Smooth muscle cell of the brain vasculature (primary cell): ENCODE measurements around the gene CD40LG.

Experiments
- DNase-seq: peaks from one replicate; pipeline ENCODE4 v3.0.0-alpha.2; 2012; ENCODE audit warnings: low read depth, low spot score

Gene CD40LG

DNA sequence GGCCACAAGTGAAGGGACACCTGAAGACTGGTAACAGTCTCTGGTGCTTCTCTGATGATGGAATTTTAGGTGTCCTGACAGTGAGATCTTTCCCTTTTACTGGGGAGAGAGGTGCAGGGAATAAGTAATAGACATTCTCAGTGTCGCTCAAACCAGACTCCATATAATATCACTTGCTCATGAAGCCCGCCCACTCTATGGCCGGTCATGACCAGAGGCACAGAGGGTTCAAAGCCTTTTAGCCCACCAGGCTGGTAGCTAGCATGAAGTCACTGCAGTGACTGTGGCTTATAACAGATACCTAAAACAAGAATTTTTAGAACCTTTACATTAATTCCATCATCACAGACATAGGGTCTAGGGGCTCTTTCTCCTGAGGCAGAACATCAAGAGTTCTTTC lies 2.9 kb downstream of the CD40LG start:
- DNase-seq = no peak

GRCh38 chrX:136652822-136653723 lies 5.1 kb downstream of the CD40LG start:
- DNase-seq = no peak

- DNase-seq = no peak
Measured at GRCh38 chrX:136656361-136656964, 8.5 kb downstream of the CD40LG start.

DNA sequence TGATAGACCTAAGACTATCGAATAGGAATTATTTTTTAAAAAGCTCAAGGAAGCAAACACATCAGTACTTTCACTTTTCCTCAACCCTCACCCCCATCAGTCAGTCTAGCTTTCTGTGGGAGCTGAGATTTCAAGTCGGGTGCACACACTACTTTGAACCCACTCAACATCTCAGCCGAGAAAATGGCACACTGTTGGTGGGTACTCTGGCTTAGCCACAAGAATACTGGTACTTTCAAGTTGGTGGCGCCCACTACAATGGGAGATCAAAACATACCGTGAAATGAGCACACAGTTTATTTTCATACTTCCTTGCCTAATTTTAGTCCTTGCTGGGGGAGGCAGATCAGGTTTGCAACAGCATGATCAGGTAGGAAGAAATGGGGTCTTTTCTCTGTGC lies 10.2 kb downstream of the CD40LG start:
- DNase-seq = no peak

GRCh38 chrX:136659174-136659573 lies 11.2 kb downstream of the CD40LG start:
- no peak for DNase-seq

- DNase-seq = no peak
Measured at GRCh38 chrX:136660896-136661295, 12.9 kb downstream of the CD40LG start.

DNA sequence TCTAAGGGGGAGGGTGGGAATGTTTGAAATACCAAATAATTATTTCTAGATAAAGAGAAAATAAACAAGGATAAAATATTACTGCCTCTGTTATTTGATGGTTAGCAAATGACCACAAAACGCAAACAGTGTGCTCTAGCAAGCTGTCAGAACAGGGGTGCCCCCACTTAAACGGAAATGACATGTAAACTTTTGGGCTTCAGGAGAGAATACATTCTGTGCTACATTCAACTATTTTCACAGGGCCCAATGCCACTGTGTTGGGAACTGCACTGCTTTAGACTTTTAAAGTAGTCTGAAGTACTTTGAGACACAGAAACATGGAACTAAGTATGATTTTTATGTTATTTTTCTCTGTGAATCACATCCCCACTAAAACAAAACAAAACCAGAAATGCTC lies 14.1 kb downstream of the CD40LG start:
- DNase-seq = no peak

DNA sequence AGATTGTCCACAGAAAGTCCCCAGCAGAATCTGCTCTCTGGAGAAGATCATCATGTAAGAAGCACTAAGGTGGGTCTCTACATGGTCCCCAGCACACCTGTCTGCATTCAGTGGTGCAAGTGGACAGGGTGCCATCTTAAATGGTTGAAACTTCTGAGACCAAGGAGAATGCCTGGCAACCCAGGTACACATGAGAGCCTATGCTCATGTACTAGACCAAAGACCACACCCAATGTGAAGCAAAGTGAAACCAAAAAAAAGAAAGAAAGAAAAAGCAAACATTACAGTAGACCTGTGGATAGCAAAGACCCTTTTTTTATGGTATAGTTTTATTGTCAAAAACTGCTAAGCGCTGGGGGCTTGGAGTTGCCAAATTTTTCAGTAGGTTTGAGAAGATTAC lies 15.0 kb downstream of the CD40LG start:
- DNase-seq = no peak

- DNase-seq = no peak
Measured at GRCh38 chrX:136665258-136665900, 17.4 kb downstream of the CD40LG start.

- no peak for DNase-seq
Measured at GRCh38 chrX:136666088-136666487, 18.1 kb downstream of the CD40LG start.

GRCh38 chrX:136667446-136668168 lies 19.6 kb downstream of the CD40LG start:
- DNase-seq = no peak

DNA sequence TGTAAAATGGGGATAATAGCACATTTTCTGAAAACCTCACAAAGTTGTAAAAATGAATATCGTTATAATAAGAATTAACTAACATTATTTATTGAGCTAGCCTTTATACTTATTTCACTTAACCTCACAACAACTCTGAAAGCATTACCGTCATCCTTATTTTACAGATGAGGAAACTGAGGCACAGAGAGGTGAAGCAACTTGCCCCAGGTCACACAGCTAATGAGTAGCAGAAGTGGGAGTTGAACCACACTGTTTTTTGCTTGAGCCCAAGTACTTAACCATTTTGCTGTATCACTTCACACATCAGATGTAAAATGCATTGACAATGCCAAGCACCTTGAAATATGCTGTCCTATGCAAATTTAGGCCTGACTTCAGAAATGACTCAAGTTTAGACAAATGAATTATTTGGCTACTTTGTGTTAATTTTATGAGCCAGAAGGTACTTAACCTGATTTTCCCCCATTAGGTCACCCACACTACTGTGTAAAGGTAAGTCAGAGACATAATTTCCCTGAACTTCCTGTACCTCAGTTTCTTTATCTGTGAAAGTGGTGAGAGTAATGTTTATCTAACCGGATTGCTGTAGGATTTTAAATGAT lies 23.1 kb downstream of the CD40LG start:
- no peak for DNase-seq

DNA sequence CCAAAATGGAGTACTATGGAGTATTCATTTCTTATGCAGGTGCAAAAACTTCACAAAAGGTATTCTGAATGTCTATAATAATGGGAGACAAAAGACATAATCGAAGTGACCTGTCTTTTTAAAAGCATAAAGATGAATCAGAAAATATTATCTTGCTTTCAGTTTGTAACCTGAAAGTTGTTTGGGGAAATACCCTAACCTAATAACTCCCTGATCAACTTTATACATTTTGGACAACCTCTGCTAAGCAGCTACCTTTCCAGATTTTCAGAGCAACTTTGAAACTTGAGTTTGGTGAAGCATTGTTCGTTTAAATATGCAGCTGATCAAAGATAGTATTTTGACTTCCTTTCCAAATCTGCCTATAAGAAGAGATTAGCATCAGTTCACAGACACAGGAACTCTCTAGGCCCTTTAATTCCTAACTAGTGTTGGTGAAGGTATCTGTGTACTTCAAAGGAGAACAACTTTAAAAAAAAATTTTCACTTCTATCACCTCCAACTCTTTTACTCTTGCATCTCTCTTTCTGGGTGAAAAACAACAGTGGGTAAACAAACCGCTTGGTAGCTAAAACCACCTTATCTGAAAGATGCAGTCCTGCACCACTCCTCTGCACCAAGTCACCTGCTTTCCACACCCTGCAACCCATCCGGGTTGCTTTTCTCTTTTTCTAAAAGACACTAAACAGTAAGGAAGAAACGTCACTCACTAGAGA lies 26.5 kb downstream of the CD40LG start:
- no peak for DNase-seq

GRCh38 chrX:136679531-136679930 lies 31.6 kb downstream of the CD40LG start:
- DNase-seq = no peak

GRCh38 chrX:136684120-136684519 lies 36.2 kb downstream of the CD40LG start:
- no peak for DNase-seq

DNA sequence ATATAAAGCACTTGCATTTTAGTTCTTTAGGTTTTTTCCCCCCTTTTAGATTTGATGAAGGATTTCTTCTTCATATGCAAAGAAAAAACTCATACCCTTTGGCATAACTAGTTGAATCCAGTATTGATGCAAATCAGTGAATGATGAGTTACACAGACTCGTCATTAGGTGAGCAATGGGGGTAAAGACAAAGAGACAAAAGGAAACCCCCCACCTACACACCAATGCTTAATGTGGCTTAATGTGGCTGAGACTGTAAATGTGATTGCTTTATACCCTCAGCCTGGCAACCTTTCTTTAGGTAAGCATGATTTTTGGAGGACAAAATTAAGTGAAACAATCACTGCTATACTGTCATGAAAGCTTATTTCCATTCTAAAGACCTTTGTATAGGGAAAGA lies 39.5 kb downstream of the CD40LG start:
- no peak for DNase-seq

DNA sequence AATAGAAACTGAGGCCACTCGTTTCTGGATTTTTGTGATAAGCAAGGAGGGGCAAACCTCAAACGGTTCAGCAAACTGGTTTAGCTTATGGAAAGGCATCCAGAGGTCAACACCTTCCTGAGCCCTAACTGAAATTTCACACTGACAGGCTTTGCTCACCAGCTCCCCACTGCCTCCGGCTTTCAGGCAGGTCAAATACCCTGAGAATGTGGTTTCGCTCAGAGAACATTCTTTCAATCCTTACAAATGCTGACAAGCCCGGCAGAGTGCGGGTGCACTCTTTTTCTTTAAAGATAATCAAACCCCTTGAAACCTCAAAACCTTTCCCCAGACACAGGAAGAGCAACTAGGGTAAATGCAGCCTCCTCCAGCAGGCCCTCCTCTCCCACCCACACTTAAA lies 41.5 kb downstream of the CD40LG start:
- no peak for DNase-seq

- no peak for DNase-seq
Measured at GRCh38 chrX:136691028-136691809, 43.3 kb downstream of the CD40LG start.

- DNase-seq = no peak
Measured at GRCh38 chrX:136692271-136692670, 44.3 kb downstream of the CD40LG start.

DNA sequence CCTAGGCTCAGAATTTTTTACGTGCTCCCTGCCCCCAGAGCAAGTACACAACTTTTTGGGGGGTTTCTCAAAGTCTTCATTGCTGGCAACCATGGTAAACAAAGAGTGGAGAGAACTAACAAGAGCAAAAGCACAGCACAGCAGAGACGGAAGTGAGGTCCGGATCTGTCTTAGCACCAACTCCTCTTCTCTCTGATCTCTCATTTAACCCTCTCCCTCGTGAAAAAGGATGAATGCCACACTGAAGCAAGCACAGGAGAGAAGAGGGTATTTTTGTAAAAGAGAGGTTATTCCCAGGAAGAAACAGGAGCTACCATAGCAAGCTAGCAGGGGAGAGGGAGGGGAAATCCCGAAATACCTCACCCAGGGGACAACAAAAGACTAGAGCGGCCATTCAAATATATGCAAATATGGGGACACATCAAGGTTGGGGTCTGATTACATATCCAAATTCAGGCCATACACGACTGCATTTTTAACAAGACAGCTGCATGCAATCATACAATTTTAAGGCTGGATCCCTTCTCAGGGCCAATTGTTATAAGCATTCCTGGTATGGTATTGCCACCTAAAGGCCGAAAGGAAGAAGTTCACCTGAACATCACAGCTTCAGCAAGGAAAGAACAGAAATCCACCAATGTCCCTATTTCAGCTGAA lies 46.6 kb downstream of the CD40LG start:
- DNase-seq = no peak
